Rectal smooth muscle tissue (tissue), 1 donor: ENCODE data around the gene FH.

Experiments used
- H3K27ac ChIP-seq: one replicate; pipeline ENCODE4 v1.7.0; 2013; ENCODE audit warnings: low read depth, low read length, inconsistent platforms
- H3K27me3 ChIP-seq: one replicate; pipeline ENCODE4 v1.7.0; 2013; ENCODE audit warnings: low read length; ENCODE audit not compliant: control insufficient read depth, insufficient read depth
- H3K36me3 ChIP-seq: one replicate; pipeline ENCODE4 v1.7.0; 2013; ENCODE audit warnings: low read length; ENCODE audit not compliant: control insufficient read depth, insufficient read depth
- H3K4me1 ChIP-seq: one replicate; pipeline ENCODE4 v1.7.0; 2013; ENCODE audit warnings: low read length; ENCODE audit not compliant: control insufficient read depth, insufficient read depth
- H3K4me3 ChIP-seq: one replicate; pipeline ENCODE4 v1.7.0; 2013; ENCODE audit warnings: low read length
- H3K9ac ChIP-seq: one replicate; pipeline ENCODE4 v1.7.0; 2013; ENCODE audit warnings: low read length

FH gene

DNA sequence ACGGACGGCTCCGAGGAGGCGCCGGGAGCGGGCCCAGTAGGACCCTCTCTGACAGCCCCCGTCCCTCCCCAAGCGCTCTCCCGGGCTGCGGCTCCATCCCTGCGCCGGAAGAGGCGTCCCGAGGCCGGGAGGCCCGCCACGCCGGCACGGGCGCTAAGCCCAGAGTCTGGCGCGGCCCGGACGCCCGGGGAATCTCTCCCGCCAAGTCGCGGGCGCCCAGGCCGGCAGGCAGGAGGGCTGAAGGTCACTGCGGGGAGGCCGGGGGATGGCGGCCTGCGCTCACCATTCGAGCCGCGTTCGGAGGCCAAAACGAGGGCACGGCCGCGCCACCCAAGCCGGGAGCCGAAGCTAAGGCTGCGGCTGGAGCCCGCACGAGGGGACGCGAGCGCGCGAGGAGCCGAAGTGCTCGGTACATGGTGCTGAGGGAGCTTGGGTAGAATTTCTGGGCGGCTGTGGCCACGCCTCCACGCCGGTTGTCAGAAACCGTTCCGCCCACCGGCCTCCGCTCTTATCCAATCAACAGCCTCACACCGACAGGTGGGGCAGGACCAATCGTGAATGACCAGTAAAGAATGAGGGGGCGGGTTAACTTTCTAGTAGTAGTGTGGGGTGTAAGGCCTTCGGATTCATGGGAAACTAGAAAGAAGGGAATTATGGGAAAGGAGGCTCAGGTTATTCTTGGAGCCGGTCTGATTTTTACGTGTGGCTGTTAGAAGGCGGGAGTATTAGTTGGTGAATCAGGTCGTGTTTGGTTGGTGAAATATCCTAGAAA lies at the start of gene FH:
FH (minus strand) TSS at position 448 of the 772 bp plus-strand sequence; CDS start at position 415, 33 bp downstream.
- Histone ChIP-seq H3K9ac (peak within 1 kb of the TSS; percentile 51), H3K36me3 (no peaks in the 10 kb centered on the region), H3K4me1 (peaks cover 4% of the 10 kb centered on the region), H3K27me3 (no peaks in the 10 kb centered on the region), H3K27ac (peak within 1 kb of the TSS; percentile 92), H3K4me3 (peak within 1 kb of the TSS; percentile 89)

DNA sequence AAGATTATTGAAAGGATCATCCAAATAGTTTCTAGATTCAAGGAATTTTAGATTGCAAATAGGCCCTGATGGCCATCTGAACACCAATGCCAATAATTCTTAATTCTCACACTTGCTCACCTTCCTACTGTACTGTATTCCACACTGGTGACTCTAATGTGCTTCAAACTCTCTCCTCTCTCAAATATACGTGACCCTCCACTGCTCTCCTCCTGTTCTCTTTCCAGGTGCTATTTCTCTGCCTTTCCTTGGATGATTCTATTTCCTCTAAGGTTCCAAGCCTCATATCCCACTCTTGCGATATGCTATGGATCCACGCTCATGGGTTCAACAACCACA lies 41.3 kb upstream of the FH start:
- H3K27me3 ChIP-seq = no peaks in the 10 kb centered on the region
- no peak overlapping the region for H3K4me3 ChIP-seq
- no peaks in the 10 kb centered on the region for H3K4me1 ChIP-seq
- no peaks in the 10 kb centered on the region for H3K36me3 ChIP-seq
- no peak overlapping the region for H3K27ac ChIP-seq
- H3K9ac ChIP-seq = no peak overlapping the region

DNA sequence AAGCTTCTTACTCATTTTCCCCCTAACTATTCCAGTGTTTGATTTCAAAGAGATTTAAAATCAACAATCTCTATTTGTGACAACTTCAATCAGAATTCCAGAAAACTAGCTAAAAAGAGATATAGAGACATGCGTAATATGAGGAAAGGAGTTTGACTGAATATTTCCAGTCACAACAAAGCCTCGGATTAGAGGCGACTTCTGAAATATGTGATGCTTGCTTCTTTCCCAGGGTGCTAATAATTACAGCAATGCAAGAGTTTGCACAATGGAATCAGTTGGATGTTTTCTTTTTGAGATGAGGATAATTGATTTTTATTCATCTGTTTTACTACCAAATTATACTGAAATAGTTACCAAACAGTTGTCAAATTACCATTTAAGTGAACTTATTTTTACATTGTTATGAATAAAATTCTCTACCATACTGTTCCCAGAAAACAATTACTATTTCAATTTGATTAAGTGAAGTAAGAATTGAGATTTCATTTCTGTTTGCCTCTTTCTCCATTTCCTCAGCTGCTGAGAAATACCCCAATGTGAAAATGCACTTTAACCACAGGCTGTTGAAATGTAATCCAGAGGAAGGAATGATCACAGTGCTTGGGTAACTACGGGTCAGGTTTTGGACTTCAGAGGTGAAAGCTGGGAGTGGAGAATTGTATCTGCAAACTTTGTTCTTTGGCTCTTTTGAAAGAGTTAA lies 40.7 kb upstream of the FH start:
- Histone ChIP-seq H3K4me3 (no peak overlapping the region), H3K36me3 (no peaks in the 10 kb centered on the region), H3K9ac (no peak overlapping the region), H3K27me3 (no peaks in the 10 kb centered on the region), H3K27ac (no peak overlapping the region), H3K4me1 (no peaks in the 10 kb centered on the region)

DNA sequence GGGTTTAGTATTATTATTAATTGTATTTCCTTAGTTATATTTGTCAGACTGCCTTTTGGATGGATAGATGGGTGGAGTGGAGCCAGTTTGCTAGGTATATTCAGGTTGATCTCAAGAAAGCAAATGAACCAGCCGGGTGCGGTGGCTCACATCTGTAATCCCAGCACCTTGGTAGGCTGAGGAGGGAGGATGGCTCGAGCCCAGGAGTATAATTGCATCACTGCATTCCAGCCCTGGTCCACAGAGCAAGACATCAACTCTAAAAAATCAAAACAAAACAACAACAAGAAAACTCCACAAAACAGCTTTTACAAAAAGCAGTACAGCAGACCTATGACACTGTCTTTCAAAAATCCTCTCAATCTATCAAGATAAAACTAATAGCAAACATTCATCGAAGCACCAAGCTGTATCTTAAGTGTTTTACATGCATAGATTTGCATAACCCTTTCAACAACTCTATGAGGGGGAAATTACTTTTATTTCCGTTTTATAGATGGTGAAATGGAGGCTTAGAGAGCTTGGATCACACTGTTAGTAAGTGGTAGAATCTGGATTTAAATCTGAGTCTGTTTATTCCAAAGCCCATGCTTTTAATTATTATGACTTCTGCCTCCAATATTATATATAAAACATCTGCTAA lies 38.1 kb upstream of the FH start:
- Histone ChIP-seq H3K4me3 (no peak overlapping the region), H3K9ac (no peak overlapping the region), H3K4me1 (no peaks in the 10 kb centered on the region), H3K27me3 (no peaks in the 10 kb centered on the region), H3K36me3 (no peaks in the 10 kb centered on the region), H3K27ac (no peak overlapping the region)

DNA sequence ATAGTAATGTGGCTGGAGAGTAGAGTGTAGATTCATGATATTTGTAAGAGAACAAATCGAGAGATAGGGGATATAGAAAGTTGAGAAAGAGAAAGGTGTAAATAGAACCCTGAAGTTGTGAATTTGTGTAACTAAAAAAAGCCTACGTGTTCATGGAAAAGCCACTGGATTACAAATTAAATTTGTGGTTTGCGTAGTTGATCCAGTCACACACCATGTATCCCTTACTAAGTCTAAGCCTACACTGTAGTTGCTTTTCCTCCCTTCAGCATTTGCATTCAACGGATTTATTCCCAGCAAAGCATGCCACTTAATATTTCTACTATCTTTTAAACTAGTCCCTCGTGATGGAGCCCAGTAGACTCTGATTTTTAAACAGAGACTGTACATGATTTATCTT lies 37.5 kb upstream of the FH start:
- Histone ChIP-seq H3K36me3 (no peaks in the 10 kb centered on the region), H3K4me3 (no peak overlapping the region), H3K9ac (no peak overlapping the region), H3K4me1 (no peaks in the 10 kb centered on the region), H3K27me3 (no peaks in the 10 kb centered on the region), H3K27ac (no peak overlapping the region)

DNA sequence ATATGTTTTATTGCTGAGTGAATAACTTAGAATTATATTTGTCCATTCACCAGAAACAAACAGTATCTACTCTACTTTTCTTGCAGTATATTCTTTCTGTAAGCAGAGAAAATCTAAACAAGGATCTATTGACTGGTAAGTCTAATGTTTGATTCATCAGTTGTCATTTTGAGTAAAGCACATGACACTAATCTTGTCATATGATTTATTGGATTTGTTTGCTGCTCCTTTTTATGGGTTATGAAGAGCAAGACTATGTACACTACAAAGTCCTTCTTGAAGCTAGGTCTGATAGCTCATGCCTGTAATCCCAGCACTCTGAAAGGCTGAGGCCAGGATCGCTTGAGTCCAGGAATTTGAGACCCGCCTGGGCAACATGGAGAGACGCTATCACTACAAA lies 36.0 kb upstream of the FH start:
- H3K27ac ChIP-seq = no peak overlapping the region
- no peaks in the 10 kb centered on the region for H3K36me3 ChIP-seq
- H3K9ac ChIP-seq = no peak overlapping the region
- H3K4me1 ChIP-seq = no peaks in the 10 kb centered on the region
- no peak overlapping the region for H3K4me3 ChIP-seq
- no peaks in the 10 kb centered on the region for H3K27me3 ChIP-seq

DNA sequence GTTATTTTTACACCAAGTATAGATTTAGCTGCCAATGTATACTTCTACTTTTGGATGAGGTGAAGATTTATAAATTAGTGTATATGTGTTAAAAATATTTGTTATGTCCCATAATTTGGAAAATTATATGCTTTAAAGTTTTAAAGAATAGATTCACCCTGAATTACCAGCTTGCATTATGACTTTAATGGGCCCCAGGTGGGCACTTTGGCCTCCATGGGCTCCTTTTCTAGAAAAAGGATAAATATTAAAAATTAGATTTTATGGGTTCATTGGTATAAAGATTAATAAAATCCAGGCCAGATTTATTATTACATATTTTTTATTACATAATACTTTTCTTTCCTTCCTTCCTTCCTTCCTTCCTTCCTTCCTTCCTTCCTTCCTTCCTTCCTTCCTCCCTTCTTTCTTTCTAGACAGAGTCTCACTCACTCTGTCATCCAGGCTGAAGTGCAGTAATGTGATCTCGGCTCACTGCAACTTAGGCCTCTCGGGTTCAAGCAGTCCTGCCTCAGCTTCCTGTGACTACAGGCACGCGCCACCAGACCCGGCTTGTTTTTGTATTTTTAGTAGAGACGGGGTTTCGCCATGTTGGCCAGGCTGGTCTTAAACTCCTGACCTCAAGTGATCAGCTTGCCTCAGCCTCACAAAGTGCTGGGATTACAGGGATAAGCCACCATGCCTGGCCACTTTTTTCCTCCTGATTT lies 34.5 kb upstream of the FH start:
- Histone ChIP-seq H3K9ac (no peak overlapping the region), H3K4me1 (no peaks in the 10 kb centered on the region), H3K4me3 (no peak overlapping the region)

DNA sequence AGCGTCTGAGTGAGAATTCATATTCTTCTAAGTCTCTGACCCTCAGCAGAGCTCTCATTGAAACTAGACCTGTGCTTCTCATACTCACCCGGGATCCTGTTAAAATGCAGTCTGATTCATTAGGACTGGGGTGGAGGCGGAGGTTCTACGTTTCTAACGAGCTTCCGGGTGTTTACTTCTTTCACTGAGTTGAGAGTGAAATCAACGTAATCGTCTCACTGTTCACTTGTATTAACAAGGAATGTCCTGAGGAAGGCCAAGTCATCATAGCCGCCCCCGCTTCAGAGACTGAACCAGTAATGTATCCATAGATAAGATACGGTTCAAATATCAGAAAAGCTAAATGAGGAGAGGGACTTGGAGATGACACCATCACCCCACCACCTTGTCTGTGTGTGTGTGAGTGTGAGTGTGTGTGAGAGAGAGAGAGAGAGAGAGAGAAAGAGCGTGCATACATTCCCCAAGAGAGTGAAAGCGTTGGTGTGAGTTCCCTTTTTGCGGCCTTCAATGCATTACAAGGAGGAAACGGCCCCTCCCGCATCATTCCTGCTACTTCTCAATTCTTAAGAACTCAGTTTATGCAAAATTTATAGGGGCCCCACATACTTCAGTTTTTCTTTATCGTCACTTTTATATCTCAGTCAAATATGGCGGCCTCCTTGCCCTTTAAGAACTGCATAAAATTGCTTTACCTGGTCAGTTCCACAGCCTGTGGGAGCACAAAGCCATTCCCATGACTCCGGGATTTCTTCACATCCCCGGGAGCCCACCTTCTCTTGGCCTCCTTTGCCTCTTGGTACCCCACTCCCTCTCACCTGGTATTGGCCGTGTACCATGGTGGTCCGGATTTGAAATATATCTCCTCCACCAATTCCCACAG lies 32.4 kb upstream of the FH start:
- H3K27ac ChIP-seq = no peak overlapping the region
- no peak overlapping the region for H3K9ac ChIP-seq
- H3K27me3 ChIP-seq = no peaks in the 10 kb centered on the region
- no peaks in the 10 kb centered on the region for H3K4me1 ChIP-seq
- peak overlapping the region; percentile 8 for H3K4me3 ChIP-seq
- H3K36me3 ChIP-seq = no peaks in the 10 kb centered on the region

More for the DNA sequence above, 34.5 kb upstream of the FH start:
- Histone ChIP-seq H3K27me3 (no peaks in the 10 kb centered on the region), H3K27ac (no peak overlapping the region), H3K36me3 (no peaks in the 10 kb centered on the region)

DNA sequence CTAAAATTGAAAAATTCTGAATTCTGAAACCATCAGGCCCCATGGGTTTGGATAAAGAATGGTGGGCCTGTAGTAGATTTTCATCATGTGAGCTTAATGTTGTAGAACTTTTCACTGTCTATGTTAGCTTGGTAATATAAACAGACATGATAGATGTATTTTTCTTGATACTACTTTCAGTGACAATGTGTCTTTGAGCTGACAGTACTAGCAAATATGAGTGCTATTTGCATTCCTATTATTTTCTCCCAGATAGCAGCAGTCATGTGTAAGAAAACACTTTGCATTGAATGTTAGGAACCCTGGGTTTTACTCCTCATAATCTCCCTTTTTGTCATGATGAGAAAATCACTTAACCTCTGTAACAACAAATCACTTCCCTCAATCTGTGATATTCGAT lies 30.8 kb upstream of the FH start:
- Histone ChIP-seq H3K27ac (no peak overlapping the region), H3K4me3 (no peak overlapping the region), H3K36me3 (no peaks in the 10 kb centered on the region), H3K27me3 (no peaks in the 10 kb centered on the region), H3K4me1 (no peaks in the 10 kb centered on the region), H3K9ac (no peak overlapping the region)

DNA sequence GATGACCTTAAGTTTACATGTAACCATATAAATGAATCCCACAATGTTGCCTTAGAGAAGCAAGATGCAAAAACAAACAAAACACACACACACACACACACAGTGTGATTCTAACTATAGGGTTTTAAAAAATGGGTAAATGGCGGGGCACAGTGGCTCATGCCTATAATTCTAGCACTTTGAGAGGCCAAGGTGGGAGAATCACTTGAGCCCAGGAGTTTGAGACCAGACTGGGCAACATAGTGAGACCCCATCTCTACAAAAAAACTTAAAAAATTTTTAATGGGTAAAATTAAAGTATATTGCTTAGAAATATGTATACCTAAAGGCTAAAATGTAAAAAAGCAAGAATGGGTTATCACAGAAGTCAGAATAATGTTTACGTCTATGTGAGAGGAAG lies 28.5 kb upstream of the FH start:
- no peaks in the 10 kb centered on the region for H3K36me3 ChIP-seq
- H3K9ac ChIP-seq = no peak overlapping the region
- H3K4me3 ChIP-seq = no peak overlapping the region
- no peak overlapping the region for H3K27ac ChIP-seq
- no peaks in the 10 kb centered on the region for H3K4me1 ChIP-seq
- H3K27me3 ChIP-seq = no peaks in the 10 kb centered on the region

DNA sequence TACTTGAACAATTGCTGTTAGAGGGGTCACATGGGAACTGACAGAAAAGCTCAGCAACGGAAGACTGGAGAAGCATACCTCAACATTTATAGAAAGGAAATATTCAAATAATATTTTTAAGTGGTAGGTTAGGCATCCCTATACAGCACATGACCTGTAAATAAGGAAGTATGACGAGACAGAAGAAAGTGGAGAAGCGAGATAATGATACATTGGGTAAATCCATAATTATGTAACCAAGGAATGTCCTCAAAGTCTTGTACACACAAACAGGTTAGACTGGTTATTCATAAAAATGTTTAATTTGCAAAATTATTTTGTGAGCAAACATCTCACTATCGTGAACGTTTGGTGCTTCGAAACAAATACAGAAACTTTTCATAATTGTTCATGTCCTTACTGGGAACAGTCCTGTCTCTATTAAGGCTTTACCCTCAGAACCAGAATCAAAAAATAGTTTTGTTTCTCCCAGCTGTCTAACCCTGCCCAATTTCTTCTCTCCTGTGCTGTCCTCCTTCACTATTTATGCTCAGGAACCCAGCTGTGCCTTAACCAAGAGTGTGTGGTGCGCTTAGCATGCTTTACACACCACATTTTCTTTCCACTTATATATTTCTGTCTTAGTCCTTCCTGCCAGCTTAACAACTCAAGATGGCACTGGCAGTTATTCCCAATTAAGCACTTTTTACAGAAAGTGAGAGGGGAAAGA lies 22.8 kb upstream of the FH start:
- Histone ChIP-seq H3K9ac (no peak overlapping the region), H3K27ac (no peak overlapping the region), H3K4me1 (no peaks in the 10 kb centered on the region), H3K27me3 (no peaks in the 10 kb centered on the region), H3K36me3 (no peaks in the 10 kb centered on the region), H3K4me3 (no peak overlapping the region)
